ENCODE results near the gene FAM193B. TPM values are rescaled to one million over a fixed set of nuclear protein-coding genes. Genes with fewer than 3 reads are reported as not detected.
A peak's percentile ranks its signal among the peaks of the same experiment; 100 is the strongest.

Gene FAM193B
- total RNA-seq: 10 to 100 TPM; 71.4 to 76.7 TPM

GRCh38 chr5:177554474-177555111 lies at the start of gene FAM193B:
TSS of gene FAM193B (minus strand) at chr5:177554563. CDS start at chr5:177554458, 105 bp downstream.
- no peak for TF ChIP-seq CTCF (IDR thresholded peaks at IDR 0.05)
- H3K27me3 Mint-ChIP-seq: no peaks in the 10 kb centered on the region
- H3K9me3 Mint-ChIP-seq: no peaks in the 10 kb centered on the region
- H3K4me3 Mint-ChIP-seq: peak within 1 kb of the TSS; percentile 78
- peaks cover 30% of the 10 kb centered on the region for H3K4me1 Mint-ChIP-seq (ENCODE audit: low read depth)
- peak; percentile 100 for ATAC-seq
- intact Hi-C loops (cut with micrococcal nuclease): no loop called here
- DNase-seq: peak; percentile 97
- ChIA-PET POLR2A (interaction anchor here (1.2 kb wide), 1 partner anchor 16 kb away, joined by 3 read pairs; no protein-coding TSS in a partner anchor), CTCF (no interaction called here)
- H3K36me3 Mint-ChIP-seq (ENCODE audit: low read depth): peaks cover 22% of the 10 kb centered on the region
- peak within 1 kb of the TSS; percentile 50 for H3K27ac Mint-ChIP-seq

- POLR2A ChIA-PET: interaction anchor here (1.8 kb wide), 1 partner anchor 12 kb away, joined by 5 read pairs; the partner anchor contains the start of gene TMED9
- DNase-seq (no peak), ATAC-seq (no peak)
- CTCF ChIA-PET: no interaction called here
- Mint-ChIP-seq H3K9me3 (no peaks in the 10 kb centered on the region), H3K4me3 (no peak overlapping the region), H3K4me1 (ENCODE audit: low read depth) (peaks cover 32% of the 10 kb centered on the region), H3K27ac (no peak overlapping the region), H3K36me3 (ENCODE audit: low read depth) (peaks cover 14% of the 10 kb centered on the region), H3K27me3 (no peaks in the 10 kb centered on the region)
- intact Hi-C loops (cut with micrococcal nuclease): no loop called here
- TF ChIP-seq CTCF (IDR thresholded peaks at IDR 0.05): no peak
Measured at GRCh38 chr5:177604116-177604521, 49.8 kb upstream of the FAM193B start.

GRCh38 chr5:177603631-177604030 lies 49.3 kb upstream of the FAM193B start:
- Mint-ChIP-seq H3K4me3 (no peak overlapping the region), H3K36me3 (ENCODE audit: low read depth) (peaks cover 12% of the 10 kb centered on the region), H3K27ac (no peak overlapping the region), H3K9me3 (no peaks in the 10 kb centered on the region), H3K4me1 (ENCODE audit: low read depth) (peaks cover 37% of the 10 kb centered on the region), H3K27me3 (no peaks in the 10 kb centered on the region)
- CTCF ChIA-PET: no interaction called here
- POLR2A ChIA-PET: interaction anchor here (1.8 kb wide), 1 partner anchor 11 kb away, joined by 5 read pairs; the partner anchor contains the start of gene TMED9
- DNase-seq (no peak), ATAC-seq (no peak)
- no peak for TF ChIP-seq CTCF (IDR thresholded peaks at IDR 0.05)
- intact Hi-C loops (cut with micrococcal nuclease): no loop called here

GRCh38 chr5:177602458-177602830 lies 48.1 kb upstream of the FAM193B start:
- peaks cover 13% of the 10 kb centered on the region for H3K36me3 Mint-ChIP-seq (ENCODE audit: low read depth)

More at GRCh38 chr5:177602458-177602830, 48.1 kb upstream of the FAM193B start:
- no peak overlapping the region for H3K27ac Mint-ChIP-seq
- intact Hi-C loops (cut with micrococcal nuclease): no loop called here
- DNase-seq: no peak
- no peaks in the 10 kb centered on the region for H3K9me3 Mint-ChIP-seq
- CTCF ChIA-PET: no interaction called here
- peaks cover 43% of the 10 kb centered on the region for H3K4me1 Mint-ChIP-seq (ENCODE audit: low read depth)
- no peak for ATAC-seq
- no peak for TF ChIP-seq CTCF (IDR thresholded peaks at IDR 0.05)
- H3K27me3 Mint-ChIP-seq: no peaks in the 10 kb centered on the region
- H3K4me3 Mint-ChIP-seq: no peak overlapping the region
- POLR2A ChIA-PET: interaction anchor here (1.1 to 1.8 kb wide), 2 partner anchors 10 to 11 kb away, joined by 3 to 5 read pairs; partner anchors contain the start of gene TMED9
